Left kidney (tissue), 8 donors: Measurements from ENCODE around the gene FCF1. TPM values are rescaled to one million over a fixed set of nuclear protein-coding genes. Genes with fewer than 3 reads are reported as not detected.
A peak's percentile ranks its signal among the peaks of the same experiment; 100 is the strongest.

Experiments used
- DNase-seq: peaks from one replicate; pipeline ENCODE4 v3.0.0-alpha.2; 2013
- long read RNA-seq, 8 donors: transcript quantifications; one replicate each; lab custom pipeline, GENCODE V29; 2026
- polyA plus RNA-seq: library from polyadenylated mRNA; unstranded; fragments of 120-200 nt; gene quantifications from one replicate; pipeline ENCODE4 v1.2.1, GENCODE V29; 2013; ENCODE audit not compliant: insufficient read length

FCF1 gene
- polyA plus RNA-seq: 64.3 TPM
- long read RNA-seq, donor 1, full-length matches to known transcripts: 3 of 3 reads
- long read RNA-seq, donor 1, partial matches to known transcripts: 0 of 3 reads
- long read RNA-seq, donor 1, other reads (novel, unspliced or antisense): 0 of 3 reads
- long read RNA-seq, donor 2, full-length matches to known transcripts: 8 of 13 reads
- long read RNA-seq, donor 2, partial matches to known transcripts: 0 of 13 reads
- long read RNA-seq, donor 2, other reads (novel, unspliced or antisense): 5 of 13 reads
- long read RNA-seq, donor 3, full-length matches to known transcripts: 1 of 1 reads
- long read RNA-seq, donor 3, partial matches to known transcripts: 0 of 1 reads
- long read RNA-seq, donor 3, other reads (novel, unspliced or antisense): 0 of 1 reads
- long read RNA-seq, donor 4: 0 reads
- long read RNA-seq, donor 5, full-length matches to known transcripts: 4 of 4 reads
- long read RNA-seq, donor 5, partial matches to known transcripts: 0 of 4 reads
- long read RNA-seq, donor 5, other reads (novel, unspliced or antisense): 0 of 4 reads
- long read RNA-seq, donor 6, full-length matches to known transcripts: 2 of 17 reads
- long read RNA-seq, donor 6, partial matches to known transcripts: 15 of 17 reads
- long read RNA-seq, donor 6, other reads (novel, unspliced or antisense): 0 of 17 reads
- long read RNA-seq, donor 7, full-length matches to known transcripts: 3 of 3 reads
- long read RNA-seq, donor 7, partial matches to known transcripts: 0 of 3 reads
- long read RNA-seq, donor 7, other reads (novel, unspliced or antisense): 0 of 3 reads
- long read RNA-seq, donor 8, full-length matches to known transcripts: 1 of 1 reads
- long read RNA-seq, donor 8, partial matches to known transcripts: 0 of 1 reads
- long read RNA-seq, donor 8, other reads (novel, unspliced or antisense): 0 of 1 reads

- DNase-seq: peak; percentile 92
These were observed at the start of gene FCF1, which contains the start of gene AREL1 for GRCh38 chr14:74712499-74713394. FCF1 (plus strand) TSS chr14:74713144; CDS start chr14:74713198, 54 bp downstream. AREL1 (minus strand) TSS chr14:74713080; CDS start chr14:74685615, 27,465 bp downstream.

DNA sequence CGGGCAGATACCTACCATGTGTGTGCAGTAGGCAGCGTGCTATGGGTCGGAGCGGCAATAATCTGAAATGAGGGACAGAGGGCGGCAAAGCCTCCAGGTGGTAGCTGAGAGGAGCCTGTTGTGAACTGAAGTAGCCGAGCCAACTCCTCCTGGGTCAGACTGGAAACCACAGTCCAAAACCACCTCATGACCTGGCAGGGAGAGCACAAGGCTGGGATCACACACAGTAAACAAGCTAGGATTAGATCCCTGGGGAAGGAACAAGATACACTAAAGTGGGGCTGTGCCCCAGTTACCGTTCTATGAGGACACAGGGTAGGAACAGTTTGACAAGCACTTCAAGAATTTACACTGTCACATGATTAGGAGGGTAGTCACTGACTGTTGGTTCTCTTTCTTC lies 49.1 kb upstream of the FCF1 start:
- no peak for DNase-seq

DNA sequence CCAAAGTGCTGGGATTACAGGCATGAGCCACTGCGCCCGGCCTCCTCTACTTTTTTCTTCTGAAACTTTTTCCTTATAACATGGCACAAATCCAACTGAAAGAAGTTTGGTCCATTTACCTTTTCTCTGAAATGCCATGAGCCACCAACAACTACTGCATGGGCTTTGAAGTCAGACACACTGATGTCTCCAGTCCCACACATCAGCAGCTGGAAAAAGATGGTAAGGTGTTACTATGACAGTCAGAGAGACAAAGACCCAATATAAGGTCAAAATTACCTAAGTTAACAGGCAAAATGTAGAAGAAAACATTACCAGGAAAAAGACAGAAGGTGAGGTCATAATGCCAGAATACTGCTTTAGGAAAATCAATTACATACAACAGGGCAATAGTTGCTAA lies 48.2 kb upstream of the FCF1 start:
- DNase-seq: no peak

GRCh38 chr14:74667758-74668157 lies 45.2 kb upstream of the FCF1 start:
- no peak for DNase-seq

DNA sequence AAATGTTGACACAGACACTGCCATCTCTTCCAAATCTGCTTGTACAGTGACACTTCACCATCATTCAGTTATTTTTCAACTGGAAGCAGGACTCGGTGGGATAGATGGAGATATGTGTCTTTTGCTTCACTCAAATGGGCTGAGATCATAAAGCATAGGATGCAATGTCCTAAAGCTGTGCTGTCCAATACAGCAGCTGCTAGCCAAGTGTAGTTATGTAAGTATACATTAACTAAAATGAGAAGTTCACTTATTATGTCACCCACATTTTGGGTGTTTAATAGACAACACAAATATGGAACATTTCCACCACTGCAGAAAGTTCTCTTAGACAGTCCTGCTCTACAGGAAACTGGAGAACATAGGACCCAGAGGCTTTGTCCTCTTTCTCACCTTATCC lies 43.7 kb upstream of the FCF1 start:
- no peak for DNase-seq

DNA sequence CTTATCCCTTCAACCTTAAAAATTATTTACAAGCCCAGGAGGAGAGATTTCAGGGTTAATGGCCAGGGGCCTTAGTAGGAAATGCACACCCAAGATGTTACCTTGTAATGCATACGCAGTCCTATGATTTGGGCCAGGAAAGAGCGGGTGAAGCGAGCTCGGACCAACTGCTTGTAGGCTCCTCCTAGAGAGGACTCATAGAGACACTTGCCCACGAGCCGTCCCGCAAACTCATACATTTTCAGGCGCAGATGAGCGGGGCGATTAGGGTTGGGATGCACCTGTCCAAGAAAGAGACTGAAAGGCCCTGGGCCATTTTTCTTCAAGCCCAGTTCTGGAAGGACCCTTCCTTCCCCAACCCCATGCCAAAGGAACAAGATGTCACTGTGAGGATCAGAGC lies 43.1 kb upstream of the FCF1 start:
- no peak for DNase-seq

GRCh38 chr14:74670726-74671411 lies 42.1 kb upstream of the FCF1 start:
- DNase-seq: no peak

- DNase-seq: no peak
These were observed 41.2 kb upstream of the FCF1 start for GRCh38 chr14:74671789-74672188.

- DNase-seq: no peak
These were observed 39.2 kb upstream of the FCF1 start for GRCh38 chr14:74673768-74674167.

GRCh38 chr14:74675219-74675618 lies 37.7 kb upstream of the FCF1 start:
- no peak for DNase-seq

- no peak for DNase-seq
These were observed 30.6 kb upstream of the FCF1 start for GRCh38 chr14:74682169-74682952.

DNA sequence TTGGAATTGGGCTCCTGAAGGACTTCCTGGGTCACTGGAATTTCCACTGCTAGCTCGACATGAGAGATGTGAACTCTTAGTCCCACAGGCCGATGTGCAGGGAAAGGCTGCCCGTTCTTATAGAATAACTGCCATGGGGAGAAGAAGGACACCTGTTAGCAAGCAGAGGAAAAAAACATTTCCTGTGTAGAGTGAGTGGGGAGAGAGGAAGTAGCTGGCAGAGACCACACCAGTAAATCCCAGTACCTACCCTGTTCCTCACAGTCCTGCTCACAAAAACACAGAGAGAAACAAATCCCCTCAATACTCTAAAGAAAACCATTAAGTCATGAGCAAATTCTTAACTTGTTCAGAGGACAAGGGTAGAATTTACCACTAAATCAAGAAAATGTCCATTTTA lies 29.5 kb upstream of the FCF1 start:
- no peak for DNase-seq

- no peak for DNase-seq
These were observed 28.5 kb upstream of the FCF1 start for GRCh38 chr14:74684434-74684833.

DNA sequence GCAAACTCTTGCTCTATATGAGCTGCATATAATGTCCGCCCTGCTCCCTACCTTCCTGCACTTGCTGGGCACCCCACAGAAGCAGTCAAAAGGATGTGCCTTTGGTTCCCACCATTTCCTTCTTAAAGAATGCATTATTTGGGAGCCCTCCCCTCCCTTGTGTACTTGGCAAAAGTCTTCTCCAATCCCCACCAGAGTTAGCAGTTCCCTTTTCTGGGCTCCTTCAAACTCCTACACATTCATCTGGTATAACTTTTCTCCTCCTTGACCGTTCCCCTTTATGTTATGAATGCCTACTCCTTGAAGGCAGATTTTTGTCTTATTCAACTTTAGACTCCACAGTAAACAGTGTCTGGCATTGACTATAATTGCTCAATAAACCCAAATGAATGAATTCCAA lies 27.9 kb upstream of the FCF1 start:
- DNase-seq: no peak

DNA sequence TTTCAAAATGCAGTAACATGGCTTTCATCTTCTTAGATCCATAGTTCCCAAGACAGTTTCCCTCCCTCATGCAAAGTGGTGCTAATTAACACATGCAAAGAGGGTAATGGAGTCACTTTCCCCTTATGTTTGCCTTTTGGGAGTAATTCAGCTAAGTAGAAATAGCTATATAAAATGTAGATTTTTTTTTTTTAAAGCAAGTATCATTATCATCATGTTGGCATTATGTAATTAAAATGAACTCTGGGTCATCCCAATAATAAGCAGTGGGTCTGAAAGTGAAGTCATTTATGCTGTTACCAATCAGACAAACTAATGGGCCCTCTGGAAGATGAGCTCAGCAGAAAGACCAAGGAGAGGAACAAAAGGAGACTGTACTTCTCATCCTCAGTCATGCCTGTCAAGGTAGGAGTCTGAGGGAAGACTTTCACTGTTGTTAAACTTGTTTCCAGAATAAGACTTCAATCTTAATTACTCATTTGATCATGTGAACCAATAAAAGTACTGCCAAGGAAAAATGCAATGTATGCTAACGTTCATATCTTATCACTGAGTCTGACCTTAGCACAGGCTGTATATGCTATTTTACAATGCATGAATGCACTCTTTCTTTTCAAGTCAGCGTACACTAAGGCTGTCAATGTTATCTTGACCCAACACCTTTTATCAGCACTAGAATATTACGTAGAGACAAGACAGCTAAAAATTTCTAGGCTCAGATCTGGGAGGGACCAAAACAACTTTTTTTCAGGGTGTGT lies 26.8 kb upstream of the FCF1 start:
- no peak for DNase-seq

DNA sequence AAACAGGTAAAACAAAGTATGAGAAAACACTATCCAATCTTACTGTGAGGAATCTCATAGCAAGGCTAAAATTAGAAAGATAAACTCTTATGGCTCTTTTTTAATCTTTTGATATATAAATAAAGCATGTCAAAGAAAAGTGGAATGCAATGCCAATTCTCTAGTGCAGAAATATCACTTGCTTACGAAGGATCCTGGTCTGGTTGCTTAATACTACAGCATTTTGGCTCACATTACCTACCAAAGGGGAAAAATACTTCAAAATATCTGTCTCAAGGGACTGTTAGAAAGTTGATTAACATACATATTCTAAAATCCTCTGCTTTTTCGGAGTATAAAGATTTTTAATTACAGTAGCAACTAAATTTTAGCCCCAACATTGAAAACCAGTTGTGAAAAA lies 21.5 kb upstream of the FCF1 start:
- no peak for DNase-seq

- no peak for DNase-seq
These were observed 19.8 kb upstream of the FCF1 start for GRCh38 chr14:74693191-74693590.

GRCh38 chr14:74695406-74695805 lies 17.5 kb upstream of the FCF1 start:
- DNase-seq: no peak

DNA sequence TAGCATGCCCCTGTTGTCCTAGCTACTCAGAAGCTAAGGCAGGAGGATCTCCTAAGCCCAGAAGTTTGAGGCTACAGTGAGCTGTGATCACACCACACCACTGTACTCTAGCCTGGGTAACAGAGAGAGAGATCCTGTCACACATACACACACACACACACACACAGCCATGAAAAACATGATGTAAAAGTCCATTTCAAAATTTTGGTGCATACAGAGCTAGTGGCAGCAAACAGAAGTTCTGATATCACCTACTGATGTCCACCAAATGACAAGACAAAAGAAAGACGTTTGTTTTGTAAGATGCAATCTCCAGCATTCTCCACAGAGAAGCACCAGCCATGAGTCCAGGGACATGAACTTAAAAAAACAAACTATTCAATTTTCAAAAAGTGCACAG lies 15.9 kb upstream of the FCF1 start:
- DNase-seq: no peak

- no peak for DNase-seq
These were observed 15.4 kb upstream of the FCF1 start for GRCh38 chr14:74697543-74697942.
